GM19452 (cell line): Measurements from ENCODE around the gene LRRC40.

Source experiments
- ATAC-seq: cut with Tn5 transposase; IDR thresholded peaks from one replicate; pipeline ENCODE4 v1.9.1; 2021; ENCODE audit not compliant: unreplicated experiment

LRRC40 gene

DNA sequence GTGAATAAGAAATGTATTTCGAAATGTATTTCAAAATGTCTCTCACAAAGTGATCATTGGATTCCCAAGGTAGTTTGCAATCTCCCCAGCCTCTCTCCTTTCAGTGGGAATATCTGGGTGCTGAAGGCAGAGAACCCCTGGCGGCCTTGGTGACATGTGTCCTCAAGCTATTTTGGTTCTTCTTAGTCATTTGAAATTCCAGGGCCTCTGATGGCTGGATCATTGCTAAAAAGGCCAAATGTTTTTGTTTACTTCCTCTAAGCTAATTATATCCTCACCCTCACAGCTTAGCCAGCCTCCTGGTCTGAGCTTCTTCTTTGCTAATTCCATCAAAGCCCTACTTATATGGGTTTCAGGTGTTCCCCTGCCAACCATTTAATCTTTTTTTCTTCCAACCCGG, 71.2 kb downstream of the LRRC40 start:
- no peak for ATAC-seq

GRCh38 chr1:70117046-70117445, 88.3 kb downstream of the LRRC40 start:
- no peak for ATAC-seq

DNA sequence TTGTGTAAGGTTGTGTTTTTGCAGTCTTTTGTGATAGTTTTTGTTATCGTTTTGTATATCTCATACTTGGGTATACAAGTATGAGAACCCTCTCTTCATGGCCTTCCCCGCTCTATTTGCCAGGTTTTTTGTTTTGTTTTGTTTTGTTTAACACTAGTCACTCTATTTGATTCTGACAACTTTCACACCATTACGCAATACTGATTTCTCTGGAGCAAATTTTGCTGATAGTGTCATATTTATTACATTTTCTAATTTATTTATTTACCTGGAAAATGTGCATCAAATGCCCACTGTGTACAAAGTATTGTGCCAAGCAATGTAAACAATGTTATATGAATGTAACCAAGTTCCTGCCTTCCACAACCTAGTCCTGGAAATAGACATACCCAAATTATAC, 90.1 kb downstream of the LRRC40 start:
- ATAC-seq: no peak

DNA sequence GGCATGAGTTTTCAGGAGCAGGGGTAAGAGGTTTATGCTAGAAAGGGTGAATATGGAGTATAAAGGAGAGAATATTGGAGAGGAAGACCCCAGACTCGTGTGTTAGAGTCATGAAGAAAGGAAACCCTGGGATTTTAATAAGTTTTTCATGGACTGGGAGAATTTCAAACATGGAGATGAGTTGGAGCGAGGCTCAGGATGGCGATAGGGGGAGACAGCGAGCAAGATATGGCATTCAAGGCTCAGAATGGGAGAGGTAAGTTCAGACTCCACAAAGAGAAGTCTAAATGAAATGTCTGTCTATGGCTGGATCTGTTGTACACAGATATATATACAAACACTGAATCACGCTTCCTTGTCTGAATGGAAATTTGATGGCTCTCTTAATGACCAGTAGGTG, 92.5 kb downstream of the LRRC40 start:
- no peak for ATAC-seq

GRCh38 chr1:70109241-70109640, 96.1 kb downstream of the LRRC40 start:
- no peak for ATAC-seq

DNA sequence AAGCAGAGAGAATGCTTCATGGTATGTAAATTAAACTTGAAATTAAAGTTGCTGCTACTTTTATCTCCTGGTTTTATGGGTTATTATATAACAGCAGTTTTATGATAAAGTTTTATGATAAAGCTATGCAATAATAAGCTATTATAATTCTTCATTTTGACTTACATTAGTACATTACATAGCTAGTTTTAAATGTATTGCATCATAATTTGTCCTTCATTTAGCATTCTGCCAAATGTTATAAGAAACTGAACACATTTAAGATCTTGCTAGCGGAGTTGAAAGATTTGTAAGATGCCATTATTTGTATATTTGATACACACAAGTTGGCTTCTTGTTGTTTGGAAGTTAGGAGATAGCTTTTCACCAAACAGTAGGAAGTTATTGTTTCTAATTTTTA, 101.6 kb downstream of the LRRC40 start:
- ATAC-seq: no peak

DNA sequence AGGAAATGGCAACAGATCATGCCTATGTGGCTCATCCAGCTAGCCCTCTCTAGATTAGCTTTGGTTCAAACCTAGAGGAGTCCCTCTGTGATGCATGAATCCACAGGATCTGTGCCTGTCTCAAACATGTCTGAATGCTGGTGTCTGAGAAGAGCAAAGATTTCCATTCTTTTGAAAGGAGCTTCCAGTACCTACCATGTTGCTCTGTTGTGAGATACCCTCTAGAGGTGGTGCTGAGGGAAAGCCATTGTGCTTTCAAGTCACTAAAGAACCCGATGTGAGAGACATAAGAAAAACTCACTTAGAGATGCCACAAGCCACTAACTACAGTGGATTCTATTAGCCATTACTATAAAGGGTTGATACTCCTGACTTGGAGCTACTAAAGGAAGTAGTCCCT, 103.6 kb downstream of the LRRC40 start:
- ATAC-seq: no peak

GRCh38 chr1:70101231-70101630, 104.1 kb downstream of the LRRC40 start:
- ATAC-seq: no peak
